Liver (tissue), 3 donors: ENCODE data around the gene RPS17.

Experiments used
- FOXA1 ChIP-seq: IDR thresholded peaks from 2 replicates; pipeline ENCODE4 v1.6.1; 2016; ENCODE audit warnings: antibody characterized with exemption
- GABPA ChIP-seq, 2 donors: IDR thresholded peaks in 1 of 2; conservative IDR thresholded peaks in 1 of 2; 2 replicates each; pipeline ENCODE4 v1.6.1; 2016; ENCODE audit warnings: antibody characterized with exemption in 2 of 2, mild to moderate bottlenecking in 1 of 2, moderate library complexity in 1 of 2
- JUND ChIP-seq, 2 donors: IDR thresholded peaks; 2 replicates each; pipeline ENCODE4 v1.6.1; 2016; ENCODE audit warnings: antibody characterized with exemption in 2 of 2
- MAX ChIP-seq: IDR thresholded peaks from 2 replicates; pipeline ENCODE4 v1.6.1; 2016; ENCODE audit warnings: antibody characterized with exemption
- REST ChIP-seq: IDR thresholded peaks from 2 replicates; pipeline ENCODE4 v1.6.1; 2016; ENCODE audit warnings: antibody characterized with exemption, mild to moderate bottlenecking
- RXRA ChIP-seq, 2 donors: IDR thresholded peaks; 2 replicates each; pipeline ENCODE4 v1.6.1; 2017 to 2018; ENCODE audit warnings: antibody characterized with exemption in 2 of 2, mild to moderate bottlenecking in 1 of 2
- YY1 ChIP-seq: IDR thresholded peaks from 2 replicates; pipeline ENCODE4 v1.6.1; 2016; ENCODE audit warnings: antibody characterized with exemption, mild to moderate bottlenecking
- ZBTB33 ChIP-seq: IDR thresholded peaks from 2 replicates; pipeline ENCODE4 v1.6.1; 2016; ENCODE audit warnings: antibody characterized with exemption
- TF ChIP-seq, protein P1 (sequence below): fragments of 150-350 bp; IDR thresholded peaks from 2 replicates; pipeline ENCODE4 v1.5.1; 2017; ENCODE audit warnings: improper control_type of control experiment, low read depth, low read length; ENCODE audit not compliant: missing input control
- donor health status: healthy.
- donor health status: healthy.

GRCh38 chr15:82575335-82575734 lies 35.1 kb upstream of the RPS17 start:
- TF ChIP-seq, protein P1, sequence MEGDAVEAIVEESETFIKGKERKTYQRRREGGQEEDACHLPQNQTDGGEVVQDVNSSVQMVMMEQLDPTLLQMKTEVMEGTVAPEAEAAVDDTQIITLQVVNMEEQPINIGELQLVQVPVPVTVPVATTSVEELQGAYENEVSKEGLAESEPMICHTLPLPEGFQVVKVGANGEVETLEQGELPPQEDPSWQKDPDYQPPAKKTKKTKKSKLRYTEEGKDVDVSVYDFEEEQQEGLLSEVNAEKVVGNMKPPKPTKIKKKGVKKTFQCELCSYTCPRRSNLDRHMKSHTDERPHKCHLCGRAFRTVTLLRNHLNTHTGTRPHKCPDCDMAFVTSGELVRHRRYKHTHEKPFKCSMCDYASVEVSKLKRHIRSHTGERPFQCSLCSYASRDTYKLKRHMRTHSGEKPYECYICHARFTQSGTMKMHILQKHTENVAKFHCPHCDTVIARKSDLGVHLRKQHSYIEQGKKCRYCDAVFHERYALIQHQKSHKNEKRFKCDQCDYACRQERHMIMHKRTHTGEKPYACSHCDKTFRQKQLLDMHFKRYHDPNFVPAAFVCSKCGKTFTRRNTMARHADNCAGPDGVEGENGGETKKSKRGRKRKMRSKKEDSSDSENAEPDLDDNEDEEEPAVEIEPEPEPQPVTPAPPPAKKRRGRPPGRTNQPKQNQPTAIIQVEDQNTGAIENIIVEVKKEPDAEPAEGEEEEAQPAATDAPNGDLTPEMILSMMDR: no peak
- TF ChIP-seq FOXA1 (no peak), GABPA (IDR thresholded peaks at IDR 0.05 in 1 of 2, conservative IDR thresholded peaks at IDR 0.05 in 1 of 2) (no peak), YY1 (no peak), RXRA (IDR thresholded peaks at IDR 0.05) (no peak), REST (no peak), MAX (no peak), ZBTB33 (no peak), JUND (IDR thresholded peaks at IDR 0.05) (no peak)
